Measurements from ENCODE around the gene FOXD2.

Gene FOXD2

GRCh38 chr1:47403321-47403910 lies 34.4 kb upstream of the FOXD2 start:
- CTCF ChIA-PET = interaction anchor here (0.6 to 2.0 kb wide), 2 partner anchors 14 to 15 kb away, joined by 3 to 7 read pairs; no protein-coding TSS in a partner anchor
- TF ChIP-seq NFRKB (IDR thresholded peaks at IDR 0.05) (no peak), ZNF384 (IDR thresholded peaks at IDR 0.05) (no peak), SP1 (IDR thresholded peaks at IDR 0.05) (no peak), FOXA1 (IDR thresholded peaks at IDR 0.05) (no peak), HDGF (IDR thresholded peaks at IDR 0.05; ENCODE audit: borderline replicate concordance) (no peak), ELF4 (IDR thresholded peaks at IDR 0.05) (no peak), LEF1 (IDR thresholded peaks at IDR 0.05; ENCODE audit: borderline replicate concordance) (no peak), FOXM1 (IDR thresholded peaks at IDR 0.05; ENCODE audit: borderline replicate concordance) (no peak), SUZ12 (IDR thresholded peaks at IDR 0.05) (no peak), ARNT (IDR thresholded peaks at IDR 0.05) (no peak), PKNOX1 (IDR thresholded peaks at IDR 0.05) (no peak), L3MBTL2 (conservative IDR thresholded peaks at IDR 0.05) (no peak), TARDBP (IDR thresholded peaks at IDR 0.05) (no peak), BHLHE40 (IDR thresholded peaks at IDR 0.05; ENCODE audit: borderline replicate concordance) (no peak), CTBP1 (IDR thresholded peaks at IDR 0.05; ENCODE audit: borderline replicate concordance) (no peak), FOXK2 (IDR thresholded peaks at IDR 0.05) (no peak)
- POLR2A ChIA-PET = no interaction called here

GRCh38 chr1:47405697-47406096 lies 32.1 kb upstream of the FOXD2 start:
- TF ChIP-seq CTBP1 (IDR thresholded peaks at IDR 0.05; ENCODE audit: borderline replicate concordance) (no peak), ARNT (IDR thresholded peaks at IDR 0.05) (no peak), LEF1 (IDR thresholded peaks at IDR 0.05; ENCODE audit: borderline replicate concordance) (no peak), HDGF (IDR thresholded peaks at IDR 0.05; ENCODE audit: borderline replicate concordance) (no peak), ELF4 (IDR thresholded peaks at IDR 0.05) (no peak), BHLHE40 (IDR thresholded peaks at IDR 0.05; ENCODE audit: borderline replicate concordance) (no peak), FOXM1 (IDR thresholded peaks at IDR 0.05; ENCODE audit: borderline replicate concordance) (no peak), SP1 (IDR thresholded peaks at IDR 0.05) (no peak), PKNOX1 (IDR thresholded peaks at IDR 0.05) (no peak), SUZ12 (IDR thresholded peaks at IDR 0.05) (no peak), FOXA1 (IDR thresholded peaks at IDR 0.05) (no peak), NFRKB (IDR thresholded peaks at IDR 0.05) (no peak), L3MBTL2 (conservative IDR thresholded peaks at IDR 0.05) (no peak), ZNF384 (IDR thresholded peaks at IDR 0.05) (no peak), TARDBP (IDR thresholded peaks at IDR 0.05) (no peak), FOXK2 (IDR thresholded peaks at IDR 0.05) (no peak)
- DNase-seq (ENCODE audit: extremely low spot score) = no peak
- ChIA-PET CTCF (no interaction called here), POLR2A (no interaction called here)

More at GRCh38 chr1:47403321-47403910, 34.4 kb upstream of the FOXD2 start:
- DNase-seq (ENCODE audit: extremely low spot score) = no peak

GRCh38 chr1:47406966-47407365 lies 30.9 kb upstream of the FOXD2 start:
- POLR2A ChIA-PET = interaction anchor here (0.6 kb wide), 1 partner anchor 346 kb away, joined by 3 read pairs; no protein-coding TSS in a partner anchor
- DNase-seq (ENCODE audit: extremely low spot score) = no peak
- CTCF ChIA-PET = no interaction called here
- no peak for TF ChIP-seq NFRKB (IDR thresholded peaks at IDR 0.05)

GRCh38 chr1:47407481-47407880 lies 30.4 kb upstream of the FOXD2 start:
- TF ChIP-seq ARNT (IDR thresholded peaks at IDR 0.05) = no peak
- TF ChIP-seq SUZ12 (IDR thresholded peaks at IDR 0.05) = no peak
- no peak for TF ChIP-seq TARDBP (IDR thresholded peaks at IDR 0.05)
- no peak for TF ChIP-seq ZNF384 (IDR thresholded peaks at IDR 0.05)
- TF ChIP-seq CTBP1 (IDR thresholded peaks at IDR 0.05; ENCODE audit: borderline replicate concordance) = no peak
- TF ChIP-seq BHLHE40 (IDR thresholded peaks at IDR 0.05; ENCODE audit: borderline replicate concordance) = no peak
- no peak for TF ChIP-seq PKNOX1 (IDR thresholded peaks at IDR 0.05)
- TF ChIP-seq NFRKB (IDR thresholded peaks at IDR 0.05) = no peak
- no peak for TF ChIP-seq LEF1 (IDR thresholded peaks at IDR 0.05; ENCODE audit: borderline replicate concordance)
- TF ChIP-seq FOXA1 (IDR thresholded peaks at IDR 0.05) = no peak
- TF ChIP-seq FOXM1 (IDR thresholded peaks at IDR 0.05; ENCODE audit: borderline replicate concordance) = no peak
- TF ChIP-seq L3MBTL2 (conservative IDR thresholded peaks at IDR 0.05) = no peak
- no peak for TF ChIP-seq SP1 (IDR thresholded peaks at IDR 0.05)
- no peak for TF ChIP-seq FOXK2 (IDR thresholded peaks at IDR 0.05)
- CTCF ChIA-PET = interaction anchor here (1.2 kb wide), 1 partner anchor 10 kb away, joined by 3 read pairs; no protein-coding TSS in a partner anchor
- POLR2A ChIA-PET = interaction anchor here (0.6 kb wide), 1 partner anchor 345 kb away, joined by 3 read pairs; no protein-coding TSS in a partner anchor
- no peak for DNase-seq (ENCODE audit: extremely low spot score)

- DNase-seq (ENCODE audit: extremely low spot score) = no peak
- TF ChIP-seq SP1 (IDR thresholded peaks at IDR 0.05) = no peak
- TF ChIP-seq FOXA1 (IDR thresholded peaks at IDR 0.05) = no peak
- no peak for TF ChIP-seq TARDBP (IDR thresholded peaks at IDR 0.05)
- TF ChIP-seq L3MBTL2 (conservative IDR thresholded peaks at IDR 0.05) = no peak
- no peak for TF ChIP-seq CTBP1 (IDR thresholded peaks at IDR 0.05; ENCODE audit: borderline replicate concordance)
- no peak for TF ChIP-seq FOXK2 (IDR thresholded peaks at IDR 0.05)
- no peak for TF ChIP-seq PKNOX1 (IDR thresholded peaks at IDR 0.05)
- TF ChIP-seq ELF4 (IDR thresholded peaks at IDR 0.05) = no peak
- TF ChIP-seq HDGF (IDR thresholded peaks at IDR 0.05; ENCODE audit: borderline replicate concordance) = no peak
- no peak for TF ChIP-seq BHLHE40 (IDR thresholded peaks at IDR 0.05; ENCODE audit: borderline replicate concordance)
- TF ChIP-seq ZNF384 (IDR thresholded peaks at IDR 0.05) = no peak
- no peak for TF ChIP-seq LEF1 (IDR thresholded peaks at IDR 0.05; ENCODE audit: borderline replicate concordance)
- no peak for TF ChIP-seq NFRKB (IDR thresholded peaks at IDR 0.05)
- no peak for TF ChIP-seq ARNT (IDR thresholded peaks at IDR 0.05)
- no peak for TF ChIP-seq SUZ12 (IDR thresholded peaks at IDR 0.05)
- no peak for TF ChIP-seq FOXM1 (IDR thresholded peaks at IDR 0.05; ENCODE audit: borderline replicate concordance)
- POLR2A ChIA-PET = no interaction called here
- CTCF ChIA-PET = interaction anchor here (1.0 to 1.4 kb wide), 4 partner anchors 20 to 317 kb away, joined by 3 to 5 read pairs (median 4); no protein-coding TSS in a partner anchor
Measured at GRCh38 chr1:47409311-47410067, 28.4 kb upstream of the FOXD2 start.

Data from HEK293T (cell line).